ENCODE results near the gene DRAM2. TPM values are rescaled to one million over a fixed set of nuclear protein-coding genes. Genes with fewer than 3 reads are reported as not detected.
"Not testable (repeated sequence)": the region's sequence is repeated elsewhere in the genome, so short reads cannot be mapped to it uniquely, and the experiment has no call there.

The DRAM2 gene
- total RNA-seq, 2 donors from 2014 or later, result 73.3 to 89.4 TPM

DNA sequence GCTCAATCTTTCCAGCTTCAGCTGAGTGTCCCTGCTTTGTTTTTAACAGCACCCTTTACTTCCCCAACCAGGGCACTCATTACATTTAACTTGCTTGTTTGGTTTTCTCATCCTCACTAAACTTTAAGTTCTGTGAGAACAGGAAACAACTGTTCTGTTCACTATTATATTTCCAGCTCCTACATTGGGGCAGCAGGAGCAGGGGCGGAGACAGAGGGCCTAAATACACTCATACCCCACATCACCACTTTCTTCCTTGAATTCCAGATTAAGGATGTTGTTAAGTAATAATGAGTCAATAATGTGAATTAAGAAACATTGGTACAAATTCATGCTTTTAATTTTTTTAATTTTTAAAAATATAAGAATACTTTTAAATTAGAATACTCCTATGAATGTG is 6.0 kb downstream of the DRAM2 start:
- DNase-seq (no peak), ATAC-seq (replicated peaks in 1 of 2) (no peak)
- Mint-ChIP-seq H3K4me3 (no peak overlapping the region), H3K4me1 (ENCODE audit: low read depth) (peaks cover 36% of the 10 kb centered on the region), H3K27me3 (ENCODE audit: low read depth) (no peaks in the 10 kb centered on the region), H3K36me3 (ENCODE audit: insufficient read depth in 2 of 2) (peaks cover 7 to 8% of the 10 kb centered on the region in 2 donors), H3K9me3 (no peaks in the 10 kb centered on the region), H3K27ac (peak overlapping the region; percentile 7)

DNA sequence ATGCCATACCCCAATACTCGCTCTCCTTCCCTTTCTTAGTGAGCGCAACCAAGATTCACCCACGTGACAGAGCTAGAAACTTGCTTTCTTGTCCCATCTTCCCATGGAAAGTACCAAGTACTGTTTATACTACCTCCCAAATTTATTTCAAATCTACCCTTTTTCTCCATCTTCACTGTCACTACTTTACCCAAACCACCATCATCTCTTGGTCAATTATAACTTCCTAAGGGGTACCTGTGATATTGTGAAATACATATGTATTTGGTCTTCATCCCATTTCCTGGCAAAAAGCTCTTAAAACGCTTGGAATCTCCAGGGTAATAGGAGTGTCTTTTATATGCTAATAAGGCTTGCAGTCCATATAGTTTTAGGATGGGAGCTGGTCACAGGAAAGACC is 8.2 kb downstream of the DRAM2 start:
- Mint-ChIP-seq H3K27me3 (ENCODE audit: low read depth) (no peaks in the 10 kb centered on the region), H3K9me3 (no peaks in the 10 kb centered on the region), H3K36me3 (ENCODE audit: insufficient read depth in 2 of 2) (peaks cover 9 to 14% of the 10 kb centered on the region in 2 donors), H3K27ac (no peak overlapping the region), H3K4me1 (ENCODE audit: low read depth) (peaks cover 31% of the 10 kb centered on the region), H3K4me3 (no peak overlapping the region)
- ATAC-seq (replicated peaks in 1 of 2) (no peak), DNase-seq (no peak)

DNA sequence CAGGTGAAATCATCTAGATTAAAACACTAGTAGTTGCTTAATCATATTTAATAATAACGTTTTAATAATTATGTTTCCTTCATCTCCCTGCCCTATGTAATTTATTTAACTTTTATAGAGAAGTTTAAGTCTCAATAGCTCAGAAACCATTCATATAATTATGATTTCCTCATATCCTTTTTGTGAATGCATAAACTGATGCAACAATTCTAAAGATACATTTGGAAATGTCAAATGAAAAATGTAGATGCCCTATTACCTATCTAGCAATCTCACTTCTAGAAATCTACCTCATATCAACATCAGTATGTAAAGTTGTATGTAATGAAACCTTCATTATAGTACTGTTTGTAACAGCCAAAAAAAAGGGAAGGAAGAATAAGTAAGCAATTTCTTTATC is 10.5 kb downstream of the DRAM2 start:
- DNase-seq (no peak), ATAC-seq (replicated peaks in 1 of 2) (no peak)
- H3K4me1 Mint-ChIP-seq (ENCODE audit: low read depth), result peaks cover 26% of the 10 kb centered on the region

DNA sequence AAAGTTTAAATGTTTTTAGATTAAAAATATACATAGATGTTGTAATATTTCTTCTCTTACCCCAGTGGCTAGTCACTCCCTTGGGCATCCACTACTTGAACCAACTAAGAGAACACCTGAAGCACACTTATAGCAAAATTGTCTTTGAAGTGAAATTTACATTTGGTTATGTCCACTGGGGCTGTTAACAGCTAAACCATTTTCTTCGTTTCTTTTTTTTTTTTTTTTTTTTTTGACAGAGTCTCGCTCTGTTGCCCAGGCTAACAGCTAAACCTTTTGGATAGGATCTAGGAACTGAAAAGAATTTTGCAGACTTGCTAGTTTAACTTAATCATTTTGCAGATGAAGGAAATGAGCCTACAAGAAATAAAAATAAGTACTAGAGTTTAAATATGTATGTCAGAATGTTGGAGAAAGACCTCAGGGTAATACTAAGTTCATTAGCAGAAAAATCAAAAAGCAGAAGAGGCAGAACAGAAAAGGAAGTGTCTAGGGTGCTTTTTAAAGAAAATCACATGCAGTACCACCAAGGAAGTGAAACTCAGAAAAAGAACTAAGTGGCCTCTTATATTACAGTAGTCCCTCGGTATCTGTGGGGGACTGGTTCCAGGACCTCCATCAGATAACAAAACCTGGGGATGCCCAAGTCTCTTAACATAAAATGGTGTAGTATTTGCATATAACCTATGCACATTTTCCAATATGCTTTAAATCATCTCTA is 11.8 kb downstream of the DRAM2 start:
- no peak for DNase-seq
- Mint-ChIP-seq H3K4me3 (peak overlapping the region in 1 of 2 donors; percentile 13), H3K4me1 (ENCODE audit: low read depth) (peaks cover 26% of the 10 kb centered on the region), H3K27me3 (ENCODE audit: low read depth) (no peaks in the 10 kb centered on the region), H3K9me3 (no peaks in the 10 kb centered on the region), H3K36me3 (ENCODE audit: insufficient read depth in 2 of 2) (peaks cover 7 to 18% of the 10 kb centered on the region in 2 donors), H3K27ac (peak overlapping the region; percentile 64)
- ATAC-seq (replicated peaks in 1 of 2), result no peak

More for the DNA sequence above, 10.5 kb downstream of the DRAM2 start:
- Mint-ChIP-seq H3K27me3 (ENCODE audit: low read depth) (no peaks in the 10 kb centered on the region), H3K9me3 (no peaks in the 10 kb centered on the region), H3K36me3 (ENCODE audit: insufficient read depth in 2 of 2) (peaks cover 5 to 12% of the 10 kb centered on the region in 2 donors), H3K27ac (peak overlapping the region; percentile 91), H3K4me3 (peak overlapping the region in 1 of 2 donors; percentile 23)

DNA sequence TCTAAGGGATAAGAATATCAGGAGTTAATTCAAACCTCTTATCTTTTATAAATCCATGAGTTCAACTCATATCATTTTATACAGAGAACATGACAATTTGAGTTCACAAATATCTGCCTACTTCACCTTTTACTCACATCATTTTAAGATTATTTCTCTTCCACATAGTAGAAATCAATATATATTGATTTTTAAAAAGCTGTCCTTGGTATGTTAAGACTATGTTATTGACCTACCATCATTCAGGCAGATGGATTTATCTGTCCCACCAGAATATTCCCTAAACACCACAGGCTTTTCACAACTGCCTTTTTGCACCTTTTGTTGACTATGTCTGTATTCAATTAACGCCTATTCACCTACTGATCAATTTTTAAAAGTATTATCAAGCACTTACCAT is 13.5 kb downstream of the DRAM2 start:
- no peak for ATAC-seq (replicated peaks in 1 of 2)

DNA sequence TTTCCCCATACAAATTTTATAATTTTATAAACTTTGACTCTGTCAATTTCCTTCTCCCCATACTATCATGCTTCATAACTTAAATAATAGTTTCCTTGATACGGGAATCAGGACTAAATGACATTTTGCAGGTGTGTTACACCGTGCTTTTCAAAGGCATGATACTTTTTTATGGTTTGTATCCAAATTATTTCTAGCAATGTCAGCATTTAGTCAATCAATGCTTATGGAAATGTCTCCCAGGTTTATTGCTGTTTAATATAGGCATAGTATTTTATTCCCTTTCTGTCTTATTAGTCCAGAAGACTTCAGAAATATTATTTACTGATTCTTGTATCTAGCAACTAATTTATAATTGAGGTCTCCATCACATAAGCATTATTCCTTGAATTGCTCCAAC is 23.4 kb downstream of the DRAM2 start:
- H3K9me3 Mint-ChIP-seq, result no peaks in the 10 kb centered on the region
- DNase-seq (no peak), ATAC-seq (replicated peaks in 1 of 2) (no peak)
- peaks cover 0 to 8% of the 10 kb centered on the region in 2 donors for H3K36me3 Mint-ChIP-seq (ENCODE audit: insufficient read depth in 2 of 2)
- H3K4me3 Mint-ChIP-seq, result no peak overlapping the region
- H3K27ac Mint-ChIP-seq, result no peak overlapping the region
- no peaks in the 10 kb centered on the region for H3K4me1 Mint-ChIP-seq (ENCODE audit: low read depth)
- H3K27me3 Mint-ChIP-seq (ENCODE audit: low read depth), result no peaks in the 10 kb centered on the region

More for the DNA sequence above, 13.5 kb downstream of the DRAM2 start:
- peaks cover 22% of the 10 kb centered on the region for H3K4me1 Mint-ChIP-seq (ENCODE audit: low read depth)
- H3K9me3 Mint-ChIP-seq, result no peaks in the 10 kb centered on the region
- no peak overlapping the region for H3K27ac Mint-ChIP-seq
- peaks cover 7 to 16% of the 10 kb centered on the region in 2 donors for H3K36me3 Mint-ChIP-seq (ENCODE audit: insufficient read depth in 2 of 2)
- H3K4me3 Mint-ChIP-seq, result no peak overlapping the region
- H3K27me3 Mint-ChIP-seq (ENCODE audit: low read depth), result no peaks in the 10 kb centered on the region
- no peak for DNase-seq

DNA sequence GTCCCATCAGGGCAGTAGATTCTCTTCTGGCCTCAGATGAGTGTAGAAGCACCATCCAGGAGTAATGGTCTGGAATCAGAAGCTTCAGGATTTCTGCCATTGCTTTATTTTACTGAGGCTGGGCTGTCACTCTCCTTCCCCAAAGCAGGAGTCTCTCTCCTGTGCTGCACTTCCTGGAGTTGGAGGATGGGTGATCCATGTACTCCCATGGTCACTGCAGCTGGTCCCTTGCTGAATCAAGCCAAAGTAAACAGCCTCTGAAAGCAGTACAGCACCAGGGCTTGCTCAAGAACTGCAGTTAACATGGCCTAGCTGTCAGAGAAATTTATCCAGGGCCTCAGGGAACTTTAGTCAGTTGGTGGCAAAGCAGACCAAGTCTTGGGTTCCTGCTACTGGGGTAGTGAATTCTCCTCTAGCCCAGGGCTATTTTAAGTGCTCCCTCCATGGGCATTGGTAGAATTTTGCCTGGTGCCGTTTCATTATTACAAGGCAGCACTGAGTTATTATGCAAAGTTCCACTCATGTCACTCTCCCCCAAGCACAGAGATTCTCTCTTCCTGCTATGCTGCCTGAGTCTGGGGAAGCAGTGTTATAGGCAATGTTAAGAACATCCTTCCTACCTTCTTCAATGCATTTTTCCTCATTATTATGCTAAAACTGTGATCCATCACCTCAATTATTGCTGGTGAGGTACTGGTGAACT is 29.5 kb downstream of the DRAM2 start:
- H3K4me3 Mint-ChIP-seq, result no peak overlapping the region
- H3K36me3 Mint-ChIP-seq (ENCODE audit: insufficient read depth in 2 of 2), result peaks cover 4 to 6% of the 10 kb centered on the region in 2 donors
- no peak for ATAC-seq (replicated peaks in 1 of 2)
- H3K27ac Mint-ChIP-seq, result no peak overlapping the region
- H3K9me3 Mint-ChIP-seq, result peaks cover 0 to 6% of the 10 kb centered on the region in 2 donors
- H3K4me1 Mint-ChIP-seq (ENCODE audit: low read depth), result no peaks in the 10 kb centered on the region
- H3K27me3 Mint-ChIP-seq (ENCODE audit: low read depth), result no peaks in the 10 kb centered on the region
- no peak for DNase-seq

DNA sequence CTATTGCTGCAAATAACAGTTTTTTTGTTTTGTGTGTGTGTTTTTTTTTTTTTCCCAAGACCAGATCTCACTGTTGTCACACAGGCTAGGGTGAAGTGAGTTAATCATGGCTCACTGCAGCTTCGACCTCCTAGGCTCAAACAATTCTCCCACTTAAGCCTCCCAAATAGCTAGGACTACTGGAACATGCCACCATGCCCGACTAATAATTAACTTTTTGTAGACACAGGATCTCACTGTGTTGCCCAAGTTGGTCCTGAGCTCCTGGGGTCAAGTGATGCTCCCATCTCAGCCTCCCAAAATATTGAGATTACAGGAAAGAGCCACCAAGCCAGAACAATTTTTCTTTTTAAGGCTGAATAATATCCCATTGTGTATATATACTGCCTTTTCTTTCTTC is 34.9 kb downstream of the DRAM2 start:
- peaks cover 7 to 13% of the 10 kb centered on the region in 2 donors for H3K9me3 Mint-ChIP-seq

DNA sequence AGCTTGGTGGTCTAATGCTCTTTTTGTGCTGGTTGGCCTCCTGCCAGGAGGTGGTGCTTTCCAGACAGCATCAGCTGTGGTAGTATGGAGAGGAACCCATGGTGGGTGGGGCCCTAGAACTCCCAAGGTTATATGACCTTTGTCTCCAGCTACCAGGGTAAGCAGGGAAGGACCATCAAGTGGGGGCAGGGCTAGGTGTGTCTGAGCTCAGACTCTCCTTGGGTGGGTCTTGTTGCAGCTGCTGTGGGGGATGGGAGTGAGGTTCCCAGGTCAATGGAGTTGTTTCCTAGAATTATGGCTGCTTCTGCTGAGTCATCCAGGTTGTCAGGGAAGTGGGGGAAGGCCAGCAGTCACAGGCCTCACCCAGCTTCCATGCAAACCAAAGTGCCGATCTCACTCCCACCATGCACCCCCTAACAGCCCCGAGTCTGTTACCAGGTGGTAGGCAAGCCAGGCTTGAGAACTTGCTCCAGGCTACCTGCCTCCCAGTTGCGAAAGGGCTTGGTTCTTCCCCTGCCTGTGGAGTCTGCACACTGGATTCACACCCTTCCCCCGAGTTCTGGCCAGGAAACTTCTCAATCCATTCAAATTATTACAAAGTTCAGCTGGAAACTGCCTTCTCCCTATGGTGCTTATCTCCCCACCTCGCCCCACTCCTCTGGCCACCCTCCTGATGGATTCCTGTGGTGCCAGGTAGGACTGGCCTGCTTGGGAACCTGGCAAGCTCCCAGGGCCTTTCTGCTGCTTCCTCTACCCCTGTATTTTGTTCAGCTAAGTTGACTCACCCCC is 37.8 kb downstream of the DRAM2 start:
- DNase-seq (no peak), ATAC-seq (replicated peaks in 1 of 2) (no peak)
- Mint-ChIP-seq H3K36me3 (ENCODE audit: insufficient read depth in 2 of 2) (peaks cover 6 to 12% of the 10 kb centered on the region in 2 donors), H3K27ac (no peak overlapping the region), H3K4me1 (ENCODE audit: low read depth) (no peaks in the 10 kb centered on the region), H3K9me3 (peaks cover 16 to 17% of the 10 kb centered on the region in 2 donors), H3K27me3 (ENCODE audit: low read depth) (peaks cover 5% of the 10 kb centered on the region), H3K4me3 (no peak overlapping the region)

More for the DNA sequence above, 34.9 kb downstream of the DRAM2 start:
- Mint-ChIP-seq H3K27me3 (ENCODE audit: low read depth) (peaks cover 5% of the 10 kb centered on the region), H3K4me3 (no peak overlapping the region), H3K27ac (no peak overlapping the region), H3K4me1 (ENCODE audit: low read depth) (no peaks in the 10 kb centered on the region), H3K36me3 (ENCODE audit: insufficient read depth in 2 of 2) (peaks cover 8 to 12% of the 10 kb centered on the region in 2 donors)
- ATAC-seq (replicated peaks in 1 of 2) (no peak), DNase-seq (no peak)

DNA sequence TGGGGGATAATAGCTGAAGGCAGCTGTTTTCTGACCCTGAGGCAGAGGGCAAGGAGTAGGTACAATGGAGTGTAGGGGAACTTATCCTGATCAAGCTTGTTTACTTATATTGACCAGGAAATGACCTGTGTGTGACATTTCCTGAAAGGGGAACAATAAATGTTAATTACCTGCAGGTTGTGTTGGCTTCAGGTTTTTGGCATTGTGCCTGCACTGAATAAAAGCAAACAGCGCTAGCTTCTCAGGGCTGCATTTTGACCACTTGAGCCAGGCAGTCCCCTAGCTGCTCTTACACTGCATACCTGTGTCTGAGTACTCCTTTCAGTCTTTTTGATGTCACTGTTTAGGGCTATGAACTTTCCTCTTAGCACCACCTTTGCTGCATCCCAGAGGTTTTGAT is 40.6 kb downstream of the DRAM2 start:
- Mint-ChIP-seq H3K4me3 (no peak overlapping the region), H3K9me3 (peaks cover 19 to 20% of the 10 kb centered on the region in 2 donors), H3K4me1 (ENCODE audit: low read depth) (no peaks in the 10 kb centered on the region), H3K36me3 (ENCODE audit: insufficient read depth in 2 of 2) (peaks cover 6 to 16% of the 10 kb centered on the region in 2 donors), H3K27me3 (ENCODE audit: low read depth) (peaks cover 5% of the 10 kb centered on the region), H3K27ac (no peak overlapping the region)
- no peak for ATAC-seq (replicated peaks in 1 of 2)
- no peak for DNase-seq

DNA sequence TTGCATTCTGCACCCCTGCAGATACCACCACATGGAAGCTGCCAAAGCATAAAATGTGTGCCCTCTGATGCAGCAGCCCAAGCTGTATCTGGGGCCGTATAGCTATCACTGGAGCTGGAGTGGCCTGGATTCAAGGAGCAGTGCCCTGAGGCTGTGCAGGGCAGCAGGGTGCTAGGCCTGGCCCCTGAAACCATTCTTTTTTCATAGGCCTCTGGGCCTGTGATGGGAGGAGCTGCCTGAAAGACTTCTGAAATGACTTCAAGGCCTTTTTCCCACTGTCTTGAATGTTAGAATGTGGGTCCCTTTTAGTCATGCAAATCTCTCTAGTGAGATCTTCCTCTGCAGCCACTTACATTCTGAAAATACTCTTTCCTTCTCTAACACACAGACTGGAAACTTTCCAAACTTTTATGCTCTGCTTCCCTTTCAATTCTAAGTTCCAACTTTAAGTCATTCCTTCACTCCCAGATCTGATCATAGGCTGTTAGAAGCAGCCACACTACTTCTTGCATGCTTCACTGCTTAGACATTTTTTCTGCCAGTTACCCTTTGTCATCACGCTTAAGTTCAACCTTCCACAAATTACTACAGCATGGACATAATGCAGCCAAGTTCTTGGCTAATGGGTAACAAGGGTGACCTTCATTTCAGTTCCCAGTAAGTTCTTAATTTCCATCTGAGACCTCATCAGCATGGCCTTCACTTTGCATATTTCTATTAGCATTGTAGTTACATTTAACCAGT is 42.4 kb downstream of the DRAM2 start:
- H3K9me3 Mint-ChIP-seq, result peaks cover 21% of the 10 kb centered on the region in 2 donors
- H3K4me3 Mint-ChIP-seq, result no peak overlapping the region
- H3K27ac Mint-ChIP-seq, result no peak overlapping the region
- peaks cover 5% of the 10 kb centered on the region for H3K27me3 Mint-ChIP-seq (ENCODE audit: low read depth)
- peaks cover 5 to 14% of the 10 kb centered on the region in 2 donors for H3K36me3 Mint-ChIP-seq (ENCODE audit: insufficient read depth in 2 of 2)
- DNase-seq (no peak), ATAC-seq (replicated peaks in 1 of 2) (no peak)
- no peaks in the 10 kb centered on the region for H3K4me1 Mint-ChIP-seq (ENCODE audit: low read depth)

DNA sequence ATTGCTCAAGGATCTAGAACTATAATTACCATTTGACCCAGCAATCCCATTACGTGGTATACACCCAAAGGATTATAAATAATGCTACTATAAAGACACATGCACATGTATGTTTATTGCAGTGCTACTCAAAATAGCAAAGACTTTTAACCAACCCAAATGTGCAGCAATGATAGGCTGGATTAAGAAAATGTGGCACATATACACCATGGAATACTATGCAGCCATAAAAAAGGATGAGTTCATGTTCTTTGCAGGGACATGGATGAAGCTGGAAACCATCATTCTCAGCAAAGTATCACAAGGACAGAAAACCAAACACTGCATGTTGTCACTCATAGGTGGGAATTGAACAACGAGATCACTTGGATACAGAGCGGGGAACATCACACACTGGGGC is 44.5 kb downstream of the DRAM2 start:
- H3K4me1 Mint-ChIP-seq (ENCODE audit: low read depth); DNase-seq; H3K27me3 Mint-ChIP-seq (ENCODE audit: low read depth); H3K36me3 Mint-ChIP-seq (ENCODE audit: insufficient read depth in 2 of 2); ATAC-seq (replicated peaks in 1 of 2); H3K27ac Mint-ChIP-seq; H3K4me3 Mint-ChIP-seq: not testable (repeated sequence)
- peaks cover 11 to 16% of the 10 kb centered on the region in 2 donors for H3K9me3 Mint-ChIP-seq

Data from activated T-cell treated with anti-CD3 and anti-CD28 coated beads, Interleukin-2, amount 50 U/mL, for 72 hours (primary cell).